Natural killer cell treated with Interleukin-12 subunit alpha and Interleukin-12 subunit beta and Interleukin-15 and Interleukin-18, amount 100 ng/mL, for 72 hours (primary cell): ENCODE measurements around the gene CAND2. TPM values are rescaled to one million over a fixed set of nuclear protein-coding genes. Genes with fewer than 3 reads are reported as not detected.
"Not testable (repeated sequence)": the region's sequence is repeated elsewhere in the genome, so short reads cannot be mapped to it uniquely, and the experiment has no call there.

Experiments
- ATAC-seq, 2 donors: fragments of 150-1000 bp; cut with Tn5 transposase in 1 of 2; sonication (Bioruptor Pico), chemical (Tn5 transposase) in 1 of 2; 2 replicates each; pipeline ENCODE4 v1.10.0; 2021
- DNase-seq: peaks from one replicate; pipeline ENCODE4 v3.0.0; 2022; ENCODE audit warnings: low spot score
- H3K27ac Mint-ChIP-seq, 2 donors: 1 replicate in 1 of 2; 2 replicates in 1 of 2; pipeline ENCODE4 v1.8.0; 2022; ENCODE audit warnings: mixed read lengths in 2 of 2, mild to moderate bottlenecking in 1 of 2, moderate library complexity in 1 of 2
- H3K27me3 Mint-ChIP-seq, 2 donors: 1 replicate in 1 of 2; 2 replicates in 1 of 2; pipeline ENCODE4 v1.8.0; 2022; ENCODE audit warnings: mixed read lengths in 2 of 2
- H3K36me3 Mint-ChIP-seq: one replicate; pipeline ENCODE4 v1.8.0; 2022; ENCODE audit warnings: mixed read lengths
- H3K4me1 Mint-ChIP-seq, 2 donors: 1 replicate in 1 of 2; 2 replicates in 1 of 2; pipeline ENCODE4 v1.8.0; 2022; ENCODE audit warnings: low read depth in 2 of 2, mixed read lengths in 2 of 2, mild to moderate bottlenecking in 1 of 2
- H3K4me3 Mint-ChIP-seq: one replicate; pipeline ENCODE4 v1.8.0; 2022; ENCODE audit warnings: mixed read lengths
- H3K9me3 Mint-ChIP-seq: 2 replicates; pipeline ENCODE4 v1.8.0; 2022; ENCODE audit warnings: mixed read lengths
- total RNA-seq, 2 donors: library from RNA; stranded (reverse); gene quantifications; one replicate each; pipeline ENCODE4 v1.2.3, GENCODE V29; 2022

Gene CAND2
- total RNA-seq, 2 donors from 2014 or later = 0.45 to 0.62 TPM

DNA sequence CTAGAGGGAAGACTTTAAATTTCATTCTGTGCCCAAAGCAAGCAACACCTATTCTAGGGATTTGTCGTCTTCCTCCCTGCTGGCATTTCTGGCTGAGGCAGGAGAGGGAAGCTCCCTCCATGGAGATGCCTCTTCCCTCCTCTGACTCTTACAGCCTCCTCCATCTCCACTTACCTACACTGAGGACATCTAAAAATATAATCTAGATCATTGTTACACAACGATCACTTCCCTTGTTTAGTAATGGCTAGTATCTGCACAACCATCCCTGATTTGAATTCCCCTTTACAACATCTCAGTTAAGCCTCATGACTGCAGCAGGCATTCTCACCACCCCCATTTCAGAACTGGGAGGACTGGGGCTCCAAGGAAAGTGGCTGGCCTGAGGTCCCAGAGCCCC lies 57.4 kb downstream of the CAND2 start:
- DNase-seq, H3K9me3 Mint-ChIP-seq: not testable (repeated sequence)

DNA sequence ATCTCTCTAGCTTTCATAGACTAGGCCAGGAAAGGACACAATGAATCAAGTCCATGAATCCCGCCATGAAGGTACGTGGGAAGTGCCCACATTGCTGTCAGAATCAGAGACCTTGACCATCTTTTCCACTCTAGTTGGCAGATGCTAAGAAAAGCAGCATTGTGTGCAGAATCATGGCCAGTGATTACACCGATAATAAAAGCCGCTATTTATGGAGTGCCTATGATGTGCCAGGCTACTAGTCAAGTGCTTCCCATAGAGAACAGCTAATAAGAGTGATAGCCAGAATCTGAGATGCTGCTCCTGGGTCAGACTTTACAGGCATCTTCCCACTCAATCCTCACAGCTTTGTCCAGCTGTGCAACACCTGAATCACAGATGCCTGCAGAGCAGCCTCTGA lies 58.1 kb downstream of the CAND2 start:
- DNase-seq (no peak), ATAC-seq (no peak)
- no peak overlapping the region for H3K27ac Mint-ChIP-seq
- no peaks in the 10 kb centered on the region for H3K36me3 Mint-ChIP-seq
- H3K4me1 Mint-ChIP-seq = no peaks in the 10 kb centered on the region
- no peaks in the 10 kb centered on the region for H3K9me3 Mint-ChIP-seq
- peaks cover 4 to 8% of the 10 kb centered on the region in 2 donors for H3K27me3 Mint-ChIP-seq
- H3K4me3 Mint-ChIP-seq = no peak overlapping the region

More for the DNA sequence above, 57.4 kb downstream of the CAND2 start:
- ATAC-seq, H3K27me3 Mint-ChIP-seq, H3K4me3 Mint-ChIP-seq, H3K27ac Mint-ChIP-seq, H3K4me1 Mint-ChIP-seq, H3K36me3 Mint-ChIP-seq: not testable (repeated sequence)

DNA sequence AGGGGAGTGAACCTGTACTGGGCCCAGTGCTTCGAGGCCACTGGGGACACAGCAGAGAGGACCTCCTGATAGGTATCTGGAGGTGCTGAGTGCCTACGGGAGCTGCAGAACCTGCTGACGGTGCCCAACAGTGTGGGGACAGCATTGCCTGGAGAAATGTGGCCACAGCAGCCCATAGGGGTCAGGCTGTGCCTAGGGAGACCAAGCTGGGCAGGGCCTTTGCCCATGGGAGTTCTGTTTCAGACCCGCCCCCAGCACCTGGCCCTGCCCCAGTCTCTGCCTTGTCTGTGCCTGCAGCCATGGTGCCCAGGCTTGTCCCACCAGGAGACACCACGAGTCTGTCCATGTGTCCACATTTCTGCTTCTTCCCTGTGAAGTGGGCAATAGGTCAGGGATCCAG lies 60.1 kb downstream of the CAND2 start:
- Mint-ChIP-seq H3K27me3 (peaks cover 0 to 8% of the 10 kb centered on the region in 2 donors), H3K4me1 (no peaks in the 10 kb centered on the region), H3K4me3 (no peak overlapping the region), H3K9me3 (no peaks in the 10 kb centered on the region), H3K36me3 (no peaks in the 10 kb centered on the region), H3K27ac (no peak overlapping the region)
- ATAC-seq = no peak
- no peak for DNase-seq

DNA sequence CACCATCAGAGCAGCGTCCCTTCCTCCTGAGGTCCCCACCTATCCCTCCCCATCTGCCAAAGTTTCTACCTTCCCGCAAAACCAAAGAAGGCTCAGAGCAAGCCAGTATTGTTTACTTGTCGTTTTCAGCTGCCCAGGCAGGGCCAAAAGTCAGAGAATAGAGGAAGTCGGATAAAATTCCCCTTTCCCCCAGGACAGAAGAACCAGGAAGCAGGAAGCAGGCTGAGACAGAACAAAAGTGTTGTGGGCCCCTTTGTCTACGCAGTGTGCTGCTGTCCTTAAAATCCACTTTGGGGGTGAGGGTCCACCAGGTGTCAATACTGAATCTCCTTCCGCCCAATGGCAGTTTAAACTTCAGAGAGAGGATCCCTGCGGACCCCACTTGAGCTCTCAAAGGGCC lies 63.4 kb downstream of the CAND2 start:
- Mint-ChIP-seq H3K27me3 (peaks cover 0 to 1% of the 10 kb centered on the region in 2 donors), H3K9me3 (no peaks in the 10 kb centered on the region), H3K4me3 (no peak overlapping the region), H3K36me3 (no peaks in the 10 kb centered on the region), H3K4me1 (no peaks in the 10 kb centered on the region), H3K27ac (no peak overlapping the region)
- DNase-seq = no peak
- ATAC-seq = no peak

DNA sequence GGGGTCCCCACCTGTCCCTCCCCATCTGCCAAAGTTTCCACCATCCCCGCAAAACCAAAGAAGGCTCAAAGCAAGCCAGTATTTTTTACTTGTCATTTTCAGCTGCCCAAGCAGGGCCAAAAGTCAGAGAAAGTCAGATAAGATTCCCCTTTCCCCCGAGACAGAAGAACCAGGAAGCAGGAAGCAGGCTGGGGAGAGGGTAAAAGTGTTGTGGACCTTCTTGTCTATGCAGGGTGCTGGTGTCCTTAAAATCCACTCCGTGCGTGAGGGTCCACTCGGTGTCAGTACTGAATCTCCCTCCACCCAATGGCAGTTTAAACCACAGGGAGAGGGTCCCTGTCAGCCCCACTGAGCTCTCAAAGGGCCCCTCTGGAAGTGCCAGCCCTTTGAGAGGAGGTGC lies 65.1 kb downstream of the CAND2 start:
- peaks cover 7% of the 10 kb centered on the region in 2 donors for H3K27me3 Mint-ChIP-seq
- peaks cover 4% of the 10 kb centered on the region for H3K36me3 Mint-ChIP-seq
- H3K9me3 Mint-ChIP-seq = peaks cover 4% of the 10 kb centered on the region
- no peak overlapping the region for H3K27ac Mint-ChIP-seq
- no peaks in the 10 kb centered on the region for H3K4me1 Mint-ChIP-seq
- H3K4me3 Mint-ChIP-seq = no peak overlapping the region
- DNase-seq = no peak
- no peak for ATAC-seq

DNA sequence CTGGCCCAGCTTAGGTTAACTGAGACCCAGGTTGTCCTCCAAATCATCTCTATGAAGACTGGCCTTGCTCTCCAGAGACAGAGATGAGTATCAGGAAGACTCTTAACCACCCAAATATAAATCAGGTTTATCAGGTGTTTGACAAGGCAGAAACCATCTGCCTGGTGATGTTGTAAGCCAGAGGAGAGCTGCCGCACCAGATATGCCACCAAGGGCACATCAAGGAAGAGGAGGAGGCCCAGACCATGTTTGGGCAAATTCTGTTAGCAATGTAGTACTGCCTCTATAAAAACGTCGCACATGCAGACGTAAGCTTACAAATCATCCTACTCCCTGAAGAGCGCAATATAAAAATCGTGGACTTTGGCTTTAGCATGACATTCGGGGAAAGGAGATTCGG lies 65.9 kb downstream of the CAND2 start:
- Mint-ChIP-seq H3K4me3 (no peak overlapping the region), H3K27me3 (peaks cover 7% of the 10 kb centered on the region in 2 donors), H3K36me3 (peaks cover 4% of the 10 kb centered on the region), H3K9me3 (peaks cover 4% of the 10 kb centered on the region), H3K4me1 (no peaks in the 10 kb centered on the region), H3K27ac (no peak overlapping the region)
- DNase-seq = no peak
- no peak for ATAC-seq

DNA sequence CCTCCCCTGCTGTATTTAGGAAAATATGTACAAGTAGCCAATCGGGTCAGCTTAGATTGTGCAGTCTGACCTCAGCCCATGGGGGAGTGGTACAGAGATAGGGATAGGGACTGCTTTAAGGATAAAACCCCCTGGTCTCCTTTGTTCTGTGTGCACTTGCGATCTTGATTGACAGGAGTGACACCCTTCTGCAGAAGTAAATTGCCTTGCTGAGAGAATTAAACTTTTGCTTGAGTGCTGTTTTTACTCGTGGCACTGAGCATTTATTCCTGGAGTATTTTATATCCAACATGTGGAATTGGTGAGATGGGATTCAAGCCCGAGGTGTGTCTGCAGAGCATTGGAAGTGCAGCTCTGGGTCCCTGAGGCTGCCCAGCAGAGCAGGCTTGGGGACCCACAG lies 68.8 kb downstream of the CAND2 start:
- Mint-ChIP-seq H3K9me3 (peaks cover 4% of the 10 kb centered on the region), H3K27ac (no peak overlapping the region), H3K36me3 (peaks cover 4% of the 10 kb centered on the region), H3K4me3 (no peak overlapping the region), H3K27me3 (peaks cover 7 to 12% of the 10 kb centered on the region in 2 donors), H3K4me1 (peaks cover 11 to 14% of the 10 kb centered on the region in 2 donors)
- no peak for ATAC-seq
- no peak for DNase-seq

DNA sequence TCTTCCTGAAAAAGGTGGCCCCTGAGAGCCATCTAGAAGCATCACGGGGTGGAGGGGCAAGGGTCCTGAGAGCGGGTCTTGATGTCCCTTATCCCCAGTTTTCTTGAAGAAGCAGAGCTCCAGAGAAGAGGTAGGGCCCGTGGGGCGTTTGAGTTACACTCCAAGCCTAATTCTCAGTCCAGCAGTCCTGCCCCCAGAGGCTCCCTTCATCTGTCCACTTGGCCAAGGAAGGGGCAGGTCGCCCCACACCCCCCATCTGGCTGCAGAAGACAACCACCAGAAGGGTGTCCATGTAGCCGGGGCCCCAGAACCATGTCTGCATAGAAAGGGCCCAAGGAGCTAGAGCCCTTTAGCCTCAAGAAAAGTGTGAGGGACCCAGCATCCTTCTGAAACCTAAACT lies 70.4 kb downstream of the CAND2 start:
- H3K27me3 Mint-ChIP-seq = peaks cover 7 to 14% of the 10 kb centered on the region in 2 donors
- H3K9me3 Mint-ChIP-seq = peaks cover 4% of the 10 kb centered on the region
- H3K4me1 Mint-ChIP-seq = peaks cover 21 to 25% of the 10 kb centered on the region in 2 donors
- ATAC-seq = no peak
- no peak overlapping the region for H3K4me3 Mint-ChIP-seq
- DNase-seq = no peak
- H3K27ac Mint-ChIP-seq = no peak overlapping the region
- peaks cover 4% of the 10 kb centered on the region for H3K36me3 Mint-ChIP-seq

DNA sequence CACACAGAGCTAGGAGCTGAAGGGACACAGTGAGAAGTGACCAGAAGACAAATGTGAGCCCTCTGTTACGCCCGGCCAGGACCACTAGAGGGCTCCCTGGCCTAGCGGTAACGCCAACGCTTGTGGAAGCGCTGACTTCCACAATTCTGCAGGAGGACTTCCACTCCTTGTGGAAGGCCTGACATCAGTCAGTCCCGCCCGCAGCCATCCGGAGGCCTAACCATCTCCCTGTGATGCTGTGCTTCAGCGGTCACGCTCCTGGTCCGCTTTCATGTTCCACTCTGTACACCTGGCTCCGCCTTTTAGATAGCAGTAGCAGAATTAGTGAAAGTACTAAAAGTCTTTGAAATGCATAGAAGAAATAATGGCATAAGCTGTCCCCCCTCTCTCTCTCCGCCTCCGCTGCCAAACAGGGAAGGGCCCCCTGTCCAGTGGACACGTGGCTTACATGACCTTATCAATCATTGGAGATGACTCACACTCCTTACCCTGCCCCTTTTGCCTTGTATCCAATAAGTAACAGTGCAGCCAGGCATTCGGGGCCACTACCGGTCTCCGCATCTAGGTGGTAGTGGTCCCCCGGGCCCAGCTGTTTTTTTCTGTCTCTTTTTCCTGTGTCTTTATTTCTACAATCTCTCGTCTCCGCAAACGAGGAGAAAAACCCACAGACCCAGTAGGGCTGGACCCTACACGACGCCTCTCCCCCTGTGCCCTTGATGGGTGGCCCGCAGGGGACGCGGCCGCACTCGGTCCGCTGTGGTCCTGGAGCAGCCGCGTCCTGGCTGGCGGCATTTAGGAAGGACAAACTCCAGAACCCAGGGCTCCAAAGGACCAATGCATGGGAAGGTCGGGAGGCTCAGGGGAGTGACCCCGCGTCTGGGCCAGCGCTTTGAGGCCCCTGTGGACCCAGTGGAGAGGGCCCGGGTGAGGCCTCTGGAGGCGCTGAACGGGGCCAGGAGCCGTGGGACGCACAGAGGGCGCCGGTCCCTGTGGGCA lies 71.9 kb downstream of the CAND2 start:
- Mint-ChIP-seq H3K9me3 (peaks cover 4% of the 10 kb centered on the region), H3K36me3 (peaks cover 4% of the 10 kb centered on the region), H3K4me3 (peak overlapping the region; percentile 81), H3K27ac (peak overlapping the region in 1 of 2 donors; percentile 15), H3K4me1 (peaks cover 21 to 25% of the 10 kb centered on the region in 2 donors), H3K27me3 (peaks cover 7 to 14% of the 10 kb centered on the region in 2 donors)
- peak; percentile 65 to 78 for ATAC-seq
- DNase-seq = peak; percentile 74

DNA sequence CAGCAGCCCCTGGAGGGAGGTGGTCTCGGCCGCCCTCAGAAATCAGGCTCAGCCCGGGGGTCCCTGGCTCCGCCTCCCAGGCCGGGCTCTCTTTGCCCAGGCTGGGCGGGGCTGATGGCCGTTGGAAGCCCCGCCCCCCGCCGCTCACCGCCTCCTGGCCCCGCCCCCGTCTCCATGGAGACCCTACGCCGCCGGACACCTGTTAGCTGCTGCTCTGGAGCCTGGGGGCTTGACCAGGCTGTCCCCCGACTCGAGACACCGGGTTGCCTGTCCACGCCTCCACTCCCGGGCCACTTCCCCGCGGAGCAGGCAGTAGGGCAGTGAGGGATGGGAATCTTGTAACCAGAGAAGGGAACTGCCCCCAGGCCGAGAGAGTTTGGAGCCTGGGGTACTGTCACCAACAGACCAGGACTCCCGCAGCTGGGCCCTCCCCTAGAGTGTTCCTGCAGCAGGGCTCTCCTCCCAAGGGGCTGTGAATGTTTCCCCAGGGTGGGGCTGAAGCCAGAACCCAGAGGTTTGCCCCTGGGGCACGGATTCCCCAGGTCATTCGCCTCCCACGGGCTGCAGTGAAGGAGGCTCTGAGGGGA lies 72.6 kb downstream of the CAND2 start:
- H3K4me3 Mint-ChIP-seq = peak overlapping the region; percentile 81
- peak; percentile 66 for DNase-seq
- ATAC-seq = peak; percentile 70 to 81
- H3K36me3 Mint-ChIP-seq = peaks cover 4% of the 10 kb centered on the region
- H3K9me3 Mint-ChIP-seq = peaks cover 4% of the 10 kb centered on the region
- H3K27me3 Mint-ChIP-seq = peaks cover 7 to 14% of the 10 kb centered on the region in 2 donors
- no peak overlapping the region for H3K27ac Mint-ChIP-seq
- H3K4me1 Mint-ChIP-seq = peaks cover 21 to 25% of the 10 kb centered on the region in 2 donors

DNA sequence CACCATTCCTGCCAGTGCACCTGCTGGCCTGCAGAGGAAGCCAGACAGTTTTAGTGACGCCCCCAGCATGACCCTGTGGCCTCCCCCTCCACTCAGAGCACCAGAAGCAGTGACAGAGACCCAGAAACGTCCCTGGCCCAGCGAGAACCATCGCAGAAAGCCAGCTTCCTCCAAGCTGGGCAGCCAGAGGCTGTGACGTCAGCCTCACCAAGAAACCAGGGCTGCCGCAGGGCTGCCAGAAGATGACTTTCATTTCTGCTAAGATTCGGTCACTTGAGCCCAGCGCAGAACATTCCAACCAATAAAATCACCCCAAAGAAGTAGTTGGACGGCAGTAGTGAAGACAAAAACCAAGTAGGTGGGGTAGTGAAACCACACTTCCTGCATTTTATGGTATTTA lies 74.5 kb downstream of the CAND2 start:
- no peaks in the 10 kb centered on the region for H3K9me3 Mint-ChIP-seq
- no peaks in the 10 kb centered on the region for H3K36me3 Mint-ChIP-seq
- peaks cover 21 to 25% of the 10 kb centered on the region in 2 donors for H3K4me1 Mint-ChIP-seq
- peaks cover 9 to 13% of the 10 kb centered on the region in 2 donors for H3K27me3 Mint-ChIP-seq
- peak; percentile 58 to 79 for ATAC-seq
- peak overlapping the region; percentile 79 for H3K4me3 Mint-ChIP-seq
- H3K27ac Mint-ChIP-seq = peak overlapping the region; percentile 77 to 88
- no peak for DNase-seq

DNA sequence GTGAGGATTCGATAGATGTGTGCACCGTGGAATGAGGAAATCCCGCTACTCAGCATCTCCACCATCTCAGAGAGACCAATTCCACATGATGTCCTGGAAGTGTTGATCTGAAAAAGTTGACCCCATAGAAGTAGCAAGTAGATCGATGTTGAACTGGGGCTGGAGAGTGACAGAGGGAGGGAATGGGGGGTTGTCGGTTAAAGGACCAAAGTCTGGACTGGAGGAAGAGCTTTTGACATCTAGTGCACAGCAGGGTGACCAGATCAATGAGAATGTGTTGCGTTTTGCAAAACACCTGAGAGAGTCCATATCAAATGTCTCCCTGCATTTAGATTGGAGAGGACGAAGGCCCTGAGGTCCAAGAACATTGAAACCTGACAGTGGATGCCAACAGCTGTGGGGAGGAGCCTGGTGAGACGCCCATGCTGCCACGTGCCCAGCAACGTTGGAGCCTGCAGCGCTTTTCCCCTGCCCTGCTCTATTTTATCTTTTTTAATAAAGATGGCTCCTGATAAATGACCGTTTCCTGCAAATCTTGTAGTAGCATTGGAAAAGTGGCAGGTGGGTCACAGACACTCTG lies 75.0 kb downstream of the CAND2 start:
- Mint-ChIP-seq H3K27me3 (peaks cover 7 to 13% of the 10 kb centered on the region in 2 donors), H3K9me3 (no peaks in the 10 kb centered on the region), H3K27ac (peak overlapping the region; percentile 77 to 88), H3K36me3 (no peaks in the 10 kb centered on the region), H3K4me1 (peaks cover 21 to 25% of the 10 kb centered on the region in 2 donors), H3K4me3 (peak overlapping the region; percentile 79)
- ATAC-seq (no peak), DNase-seq (no peak)

DNA sequence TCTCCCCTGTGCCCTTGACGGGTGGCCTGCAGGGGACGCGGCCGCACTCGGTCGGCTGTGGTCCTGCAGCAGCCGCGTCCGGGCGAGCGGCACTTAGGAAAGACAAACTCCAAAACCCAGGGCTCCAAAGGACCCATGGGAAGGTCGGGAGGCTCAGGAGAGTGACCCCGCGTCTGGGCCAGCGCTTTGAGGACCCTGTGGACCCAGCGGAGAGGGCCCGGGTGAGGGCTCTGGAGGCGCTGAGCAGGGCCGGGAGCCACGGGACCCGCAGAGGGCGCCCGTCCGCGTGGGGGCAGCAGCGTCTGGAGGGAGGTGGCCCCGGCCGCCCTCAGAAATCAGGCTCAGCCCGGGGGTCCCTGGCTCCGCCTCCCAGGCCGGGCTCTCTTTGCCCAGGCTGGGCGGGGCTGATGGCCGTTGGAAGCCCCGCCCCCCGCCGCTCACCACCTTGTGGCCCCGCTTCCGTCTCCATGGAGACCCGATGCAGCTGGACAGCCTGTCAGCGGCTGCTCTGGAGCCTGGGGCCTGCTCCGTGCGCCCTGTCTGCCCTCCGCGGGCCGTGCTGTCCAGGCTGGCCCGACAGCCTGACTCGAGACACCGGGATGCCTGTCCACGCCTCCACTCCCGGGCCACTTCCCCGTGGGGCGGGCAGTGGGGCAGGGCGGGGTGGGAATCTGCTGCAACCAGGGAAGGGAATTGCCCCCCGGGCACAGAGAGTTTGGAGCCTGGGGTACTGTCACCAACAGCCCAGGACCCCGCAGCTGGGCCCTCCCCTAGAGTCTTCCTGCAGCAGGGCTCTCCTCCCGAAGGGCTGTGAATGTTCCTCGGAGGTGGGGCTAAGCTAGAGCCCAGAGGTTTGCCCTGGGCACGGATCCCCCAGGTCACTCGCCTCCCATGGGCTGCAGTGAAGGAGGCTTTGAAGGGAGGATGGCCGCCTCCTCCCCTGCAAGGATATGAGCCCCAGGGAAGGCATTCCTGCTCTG lies 79.7 kb downstream of the CAND2 start:
- Mint-ChIP-seq H3K9me3 (no peaks in the 10 kb centered on the region), H3K4me1 (peaks cover 3 to 4% of the 10 kb centered on the region in 2 donors), H3K4me3 (no peak overlapping the region), H3K27ac (no peak overlapping the region), H3K36me3 (no peaks in the 10 kb centered on the region), H3K27me3 (peaks cover 0 to 13% of the 10 kb centered on the region in 2 donors)
- DNase-seq = no peak
- peak; percentile 71 to 77 for ATAC-seq
